GM23338 (cell line): ENCODE measurements around the gene UVSSA. TPM values are rescaled to one million over a fixed set of nuclear protein-coding genes. Genes with fewer than 3 reads are reported as not detected.

Experiments
- ATAC-seq: fragments of 200-7000 bp; cut with Tn5 transposase; 3 replicates; pipeline ENCODE4 v1.9.1; 2020
- DNase-seq: peaks from one replicate; pipeline ENCODE4 v3.0.0-alpha.2; 2015; ENCODE audit warnings: low spot score
- H2AFZ ChIP-seq: fragments of 200-600 bp; sonication (generic); 2 replicates; pipeline ENCODE4 v1.8.0; 2016; ENCODE audit warnings: antibody characterized with exemption, mild to moderate bottlenecking, moderate library complexity
- H3F3A ChIP-seq: fragments of 200-600 bp; sonication (generic); replicated peaks from 2 replicates; pipeline ENCODE4 v1.8.0; 2017; ENCODE audit warnings: antibody characterized with exemption, mixed run types, low read depth
- H3K27ac ChIP-seq: fragments of 200-600 bp; sonication (generic); 2 replicates; pipeline ENCODE4 v1.6.1; 2016; ENCODE audit warnings: low read depth
- H3K27me3 ChIP-seq: fragments of 200-600 bp; sonication (generic); 2 replicates; pipeline ENCODE4 v1.8.0; 2016; ENCODE audit warnings: mild to moderate bottlenecking, mixed run types, moderate library complexity; ENCODE audit not compliant: insufficient read depth
- H3K36me3 ChIP-seq: fragments of 200-600 bp; sonication (generic); 2 replicates; pipeline ENCODE4 v1.8.0; 2016; ENCODE audit warnings: mild to moderate bottlenecking; ENCODE audit not compliant: insufficient read depth
- H3K4me1 ChIP-seq: fragments of 200-600 bp; sonication (generic); 2 replicates; pipeline ENCODE4 v1.8.0; 2016; ENCODE audit warnings: mild to moderate bottlenecking, moderate library complexity; ENCODE audit not compliant: insufficient read depth
- H3K4me2 ChIP-seq: fragments of 200-600 bp; sonication (generic); 2 replicates; pipeline ENCODE4 v1.7.1; 2017; ENCODE audit warnings: mixed run types
- H3K4me3 ChIP-seq: fragments of 200-600 bp; sonication (generic); 2 replicates; pipeline ENCODE4 v1.6.1; 2016; ENCODE audit warnings: mixed run types
- H3K79me2 ChIP-seq: fragments of 200-600 bp; sonication (generic); replicated peaks from 2 replicates; pipeline ENCODE4 v1.8.0; 2017; ENCODE audit warnings: mild to moderate bottlenecking; ENCODE audit not compliant: insufficient read depth
- H3K9me2 ChIP-seq: fragments of 200-600 bp; sonication (generic); 2 replicates; pipeline ENCODE4 v1.8.0; 2017; ENCODE audit not compliant: insufficient read depth
- H4K20me1 ChIP-seq: fragments of 200-600 bp; sonication (generic); replicated peaks from 2 replicates; pipeline ENCODE4 v1.8.0; 2017; ENCODE audit warnings: mild to moderate bottlenecking; ENCODE audit not compliant: insufficient read depth
- H3K27ac Mint-ChIP-seq: 2 replicates; pipeline ENCODE4 v1.8.0; 2020; ENCODE audit warnings: inconsistent platforms, mild to moderate bottlenecking, moderate library complexity, mixed read lengths
- H3K27me3 Mint-ChIP-seq: 3 replicates; pipeline ENCODE4 v1.8.0; 2022; ENCODE audit warnings: low read depth, mild to moderate bottlenecking, moderate library complexity, mixed read lengths, inconsistent platforms; ENCODE audit not compliant: insufficient read depth, poor library complexity
- H3K36me3 Mint-ChIP-seq: 3 replicates; pipeline ENCODE4 v1.8.0; 2021; ENCODE audit warnings: low read depth, mild to moderate bottlenecking, inconsistent platforms, moderate library complexity, mixed read lengths
- H3K4me1 Mint-ChIP-seq: 3 replicates; pipeline ENCODE4 v1.8.0; 2020; ENCODE audit warnings: mild to moderate bottlenecking, inconsistent platforms, mixed read lengths
- H3K4me3 Mint-ChIP-seq: 3 replicates; pipeline ENCODE4 v1.8.0; 2021; ENCODE audit warnings: moderate library complexity, mild to moderate bottlenecking, inconsistent platforms, mixed read lengths
- H3K9me3 Mint-ChIP-seq: 3 replicates; pipeline ENCODE4 v1.8.0; 2020; ENCODE audit warnings: moderate library complexity, mild to moderate bottlenecking, inconsistent platforms, mixed read lengths
- CREB1 ChIP-seq: fragments of 250-450 bp; sonication (Bioruptor Pico); IDR thresholded peaks from 2 replicates; pipeline ENCODE4 v1.5.0; 2020; ENCODE audit warnings: low read depth, mild to moderate bottlenecking, moderate library complexity
- CTCF ChIP-seq, 2 experiments: fragments of 200-600 bp in 1 of 2; sonication (generic) in 1 of 2; conservative IDR thresholded peaks; 2 replicates each; pipeline versions ENCODE4 v1.5.1 to v1.6.1; 2016 to 2017; ENCODE audit warnings: antibody characterized with exemption in 2 of 2, low read depth in 2 of 2, mild to moderate bottlenecking in 2 of 2, moderate library complexity in 1 of 2
- EZH2 ChIP-seq: fragments of 200-600 bp; sonication (generic); IDR thresholded peaks from one replicate; pipeline ENCODE4 v1.8.0; 2017; ENCODE audit warnings: antibody characterized with exemption, mild to moderate bottlenecking, low read depth; ENCODE audit not compliant: unreplicated experiment
- EZH2phosphoT487 ChIP-seq: fragments of 200-600 bp; sonication (generic); IDR thresholded peaks from one replicate; pipeline ENCODE4 v1.8.1; 2018; ENCODE audit warnings: antibody characterized with exemption; ENCODE audit not compliant: unreplicated experiment
- JUNB ChIP-seq: IDR thresholded peaks from one replicate; pipeline ENCODE4 v1.6.1; 2016; ENCODE audit warnings: antibody characterized with exemption; ENCODE audit not compliant: unreplicated experiment
- NANOG ChIP-seq: IDR thresholded peaks from 2 replicates; pipeline ENCODE4 v1.6.1; 2016; ENCODE audit warnings: antibody characterized with exemption, borderline replicate concordance
- POLR2AphosphoS5 ChIP-seq: IDR thresholded peaks from 2 replicates; pipeline ENCODE4 v1.6.1; 2016; ENCODE audit warnings: antibody characterized with exemption, low read depth
- REST ChIP-seq: IDR thresholded peaks from one replicate; pipeline ENCODE4 v1.6.1; 2018; ENCODE audit warnings: antibody characterized with exemption; ENCODE audit not compliant: unreplicated experiment
- STAT1 ChIP-seq: IDR thresholded peaks from one replicate; pipeline ENCODE4 v1.6.1; 2016; ENCODE audit warnings: antibody characterized with exemption; ENCODE audit not compliant: unreplicated experiment
- ZNF114 ChIP-seq: fragments of 250-450 bp; sonication (Bioruptor Pico); IDR thresholded peaks from 2 replicates; pipeline ENCODE4 v1.5.0; 2020; ENCODE audit warnings: mild to moderate bottlenecking, moderate library complexity
- ZNF331 ChIP-seq: fragments of 250-450 bp; sonication (Bioruptor Pico); IDR thresholded peaks from 2 replicates; pipeline ENCODE4 v1.5.0; 2020; ENCODE audit warnings: low read depth, mild to moderate bottlenecking, moderate library complexity
- polyA plus RNA-seq: library from polyadenylated mRNA; unstranded; fragments of >200 nt; fragmentation: Nextera tagmentation; extraction: Ambion mirVana; gene quantifications from 2 replicates; pipeline ENCODE4 v1.2.1, GENCODE V29; 2016
- total RNA-seq: library from RNA; depleted of rRNA; stranded (reverse); fragments of >200 nt; shearing (Covaris generic); gene quantifications from 2 replicates; pipeline ENCODE4 v1.2.3, GENCODE V29; 2014

Gene UVSSA
- total and polyA plus RNA-seq, 2 experiments from 2014 or later, result 6.5 to 27.7 TPM

- Mint-ChIP-seq H3K27ac (no peak overlapping the region), H3K27me3 (no peaks in the 10 kb centered on the region)
- H3K27ac ChIP-seq, result no peak overlapping the region
These were observed 36.0 kb downstream of the UVSSA start for GRCh38 chr4:1382776-1383727.

GRCh38 chr4:1383728-1384591 is 37.0 kb downstream of the UVSSA start:
- Mint-ChIP-seq H3K4me3 (no peak overlapping the region), H3K27ac (no peak overlapping the region), H3K36me3 (peaks cover 8% of the 10 kb centered on the region; the same call in 1 of the 3 replicates), H3K9me3 (peaks cover 6% of the 10 kb centered on the region; the same call in 1 of the 3 replicates), H3K27me3 (no peaks in the 10 kb centered on the region), H3K4me1 (no peaks in the 10 kb centered on the region)
- Histone ChIP-seq H4K20me1 (no peaks in the 10 kb centered on the region), H3K4me2 (no peak overlapping the region), H3K27ac (no peak overlapping the region), H3K36me3 (no peaks in the 10 kb centered on the region), H3F3A (no peaks in the 10 kb centered on the region), H3K79me2 (no peaks in the 10 kb centered on the region), H3K4me1 (no peaks in the 10 kb centered on the region), H3K27me3 (no peaks in the 10 kb centered on the region), H3K9me2 (no peaks in the 10 kb centered on the region), H2AFZ (no peak overlapping the region), H3K4me3 (no peak overlapping the region)
- ATAC-seq, result no peak
- TF ChIP-seq ZNF114 (CRISPR knock-in tag), result no peak
- TF ChIP-seq JUNB, result no peak
- TF ChIP-seq REST, result no peak
- no peak for TF ChIP-seq CTCF (conservative IDR thresholded peaks at IDR 0.05; ENCODE audit: low read depth in 2 of 2)
- TF ChIP-seq NANOG, result no peak
- no peak for TF ChIP-seq CREB1 (CRISPR knock-in tag)
- no peak for TF ChIP-seq EZH2phosphoT487
- DNase-seq, result no peak

More at GRCh38 chr4:1382776-1383727, 36.0 kb downstream of the UVSSA start:
- H3K4me3 ChIP-seq, result no peak overlapping the region
- H3K4me1 Mint-ChIP-seq, result no peaks in the 10 kb centered on the region
- H3K36me3 Mint-ChIP-seq, result 0 out of 3 replicates have a peak, but pooled peaks cover 4% of the 10 kb centered on the region
- H3K9me2 ChIP-seq, result no peaks in the 10 kb centered on the region
- H3K9me3 Mint-ChIP-seq, result no peaks in the 10 kb centered on the region
- H3K79me2 ChIP-seq, result no peaks in the 10 kb centered on the region
- no peak for DNase-seq
- TF ChIP-seq ZNF331 (no peak), CTCF (conservative IDR thresholded peaks at IDR 0.05; ENCODE audit: low read depth in 2 of 2) (no peak), POLR2AphosphoS5 (no peak), NANOG (no peak), JUNB (no peak), EZH2 (no peak), STAT1 (no peak)
- H3K36me3 ChIP-seq, result no peaks in the 10 kb centered on the region
- ATAC-seq, result no peak
- H3K4me3 Mint-ChIP-seq, result no peak overlapping the region
- H4K20me1 ChIP-seq, result no peaks in the 10 kb centered on the region
- no peaks in the 10 kb centered on the region for H3K4me1 ChIP-seq
- H2AFZ ChIP-seq, result no peak overlapping the region
- H3K27me3 ChIP-seq, result no peaks in the 10 kb centered on the region
- H3K4me2 ChIP-seq, result no peak overlapping the region
- no peaks in the 10 kb centered on the region for H3F3A ChIP-seq
